GM12878 (cell line): ENCODE data around the gene DUOX1. TPM values are rescaled to one million over a fixed set of nuclear protein-coding genes. Genes with fewer than 3 reads are reported as not detected.

Experiments used
- ATAC-seq: fragments of 200-7000 bp; cut with Tn5 transposase; 3 replicates; pipeline ENCODE4 v1.9.1; 2020; ENCODE audit warnings: mild to moderate bottlenecking, moderate library complexity
- BruUV-seq: library from RNA; stranded (reverse); fragments of 400-500 nt; replicated peaks from 2 replicates; lab custom pipeline; 2021; lab: Mats Ljungman, UMichigan
- CTCF ChIA-PET: fragments of 300-600 bp; sonication (Branson Sonifier 250); formaldehyde crosslinking; extraction: SDS; loops from one replicate; lab custom pipeline; 2021; ENCODE audit warnings: inconsistent platforms; lab: Yijun Ruan, JAX
- POLR2A ChIA-PET: fragments of 350-600 bp; formaldehyde crosslinking; extraction: SDS; loops from one replicate; lab custom pipeline; 2021; ENCODE audit warnings: inconsistent platforms; lab: Charles Lee
- RAD21 ChIA-PET: fragments of 300-600 bp; sonication (Branson Sonifier 250); formaldehyde crosslinking; loops from one replicate; lab custom pipeline; 2023; ENCODE audit warnings: antibody characterized with exemption; ENCODE audit not compliant: unreplicated experiment; lab: Charles Lee
- SMC1A ChIA-PET: fragments of 300-600 bp; sonication (Branson Sonifier 250); formaldehyde crosslinking; loops from one replicate; lab custom pipeline; 2023; ENCODE audit not compliant: unreplicated experiment, uncharacterized antibody; lab: Charles Lee
- DNase-seq: peaks from one replicate; pipeline ENCODE4 v3.0.0-alpha.2; 2011; ENCODE audit warnings: low read depth, low spot score
- FAIRE-seq: peaks from 3 replicates; lab custom pipeline; 2011; peaks lifted over from hg19 to GRCh38; lab: Jason Lieb, UNC
- H2AFZ ChIP-seq: 2 replicates; pipeline ENCODE4 v1.6.0; 2011; ENCODE audit warnings: low read depth, low read length, control low read depth; ENCODE audit not compliant: control insufficient read depth
- H3K27ac ChIP-seq: 2 replicates; pipeline ENCODE4 v1.5.1; 2011; ENCODE audit warnings: control low read depth; ENCODE audit not compliant: control insufficient read depth, insufficient read depth
- H3K27me3 ChIP-seq, 2 experiments: replicated peaks in 1 of 2; 2 replicates each; pipeline versions ENCODE4 v1.6.0 to v1.6.1; 2011; ENCODE audit warnings: low read length in 1 of 2; ENCODE audit not compliant: control insufficient read depth in 2 of 2, insufficient read depth in 2 of 2
- H3K36me3 ChIP-seq, 2 experiments: 2 replicates each; pipeline ENCODE4 v1.5.1; 2011; ENCODE audit warnings: low read length in 1 of 2; ENCODE audit not compliant: control insufficient read depth in 2 of 2, insufficient read depth in 2 of 2
- H3K4me1 ChIP-seq: 2 replicates; pipeline ENCODE4 v1.6.1; 2011; ENCODE audit warnings: mild to moderate bottlenecking, low read length, moderate library complexity, mixed read lengths; ENCODE audit not compliant: control insufficient read depth, insufficient read depth
- H3K4me2 ChIP-seq: 2 replicates; pipeline ENCODE4 v1.6.0; 2011; ENCODE audit warnings: control low read depth; ENCODE audit not compliant: control insufficient read depth, insufficient read depth
- H3K4me3 ChIP-seq: fragments of 200-600 bp; sonication (generic); 2 replicates; pipeline ENCODE4 v1.5.1; 2016
- H3K79me2 ChIP-seq: 2 replicates; pipeline ENCODE4 v1.6.0; 2011; ENCODE audit warnings: low read length; ENCODE audit not compliant: control insufficient read depth, insufficient read depth
- H3K9ac ChIP-seq: 2 replicates; pipeline ENCODE4 v1.8.0; 2011; ENCODE audit warnings: low read length, control low read depth, mixed read lengths; ENCODE audit not compliant: control insufficient read depth, insufficient read depth
- H3K9me3 ChIP-seq: replicated peaks from 3 replicates; pipeline ENCODE4 v1.5.1; 2011; ENCODE audit warnings: mild to moderate bottlenecking, low read length; ENCODE audit not compliant: control insufficient read depth, insufficient read depth
- H4K20me1 ChIP-seq: 2 replicates; pipeline ENCODE4 v1.6.0; 2011; ENCODE audit not compliant: control insufficient read depth, insufficient read depth
- HDAC2 ChIP-seq: fragments of 200-600 bp; sonication (generic); IDR thresholded peaks from 2 replicates; pipeline ENCODE4 v1.6.1; 2017
- IKZF2 ChIP-seq, 2 experiments: fragments of 450-650 bp; IDR thresholded peaks; 2 replicates each; pipeline ENCODE4 v1.6.1; 2017; ENCODE audit warnings: mild to moderate bottlenecking in 2 of 2, moderate library complexity in 2 of 2
- JUNB ChIP-seq: IDR thresholded peaks from 2 replicates; pipeline ENCODE4 v1.6.1; 2016; ENCODE audit warnings: antibody characterized with exemption, mild to moderate bottlenecking
- MLLT1 ChIP-seq: fragments of 450-650 bp; IDR thresholded peaks from 2 replicates; pipeline ENCODE4 v1.6.1; 2016; ENCODE audit warnings: mild to moderate bottlenecking
- NBN ChIP-seq: fragments of 450-650 bp; IDR thresholded peaks from 2 replicates; pipeline ENCODE4 v1.6.1; 2016
- NFYB ChIP-seq: IDR thresholded peaks from 2 replicates; pipeline ENCODE4 v1.6.1; 2011; ENCODE audit warnings: low read depth, mild to moderate bottlenecking, low read length, improper control_type of control experiment, moderate library complexity; ENCODE audit not compliant: insufficient read depth
- POLR2AphosphoS2 ChIP-seq: IDR thresholded peaks from 2 replicates; pipeline ENCODE4 v1.6.1; 2011; ENCODE audit warnings: low read depth, mild to moderate bottlenecking, low read length, improper control_type of control experiment, moderate library complexity
- SMARCA5 ChIP-seq: fragments of 450-650 bp; IDR thresholded peaks from 2 replicates; pipeline ENCODE4 v1.6.1; 2017; ENCODE audit warnings: mild to moderate bottlenecking
- ZNF217 ChIP-seq: fragments of 450-650 bp; IDR thresholded peaks from 2 replicates; pipeline ENCODE4 v1.6.1; 2017; ENCODE audit warnings: antibody characterized with exemption, mild to moderate bottlenecking
- ZNF384 ChIP-seq: IDR thresholded peaks from 2 replicates; pipeline ENCODE4 v1.6.1; 2012; ENCODE audit warnings: low read depth, mild to moderate bottlenecking, low read length, improper control_type of control experiment, borderline replicate concordance
- WGBS: methylation state at CpG from one replicate; pipeline ENCODE4 v1.1.6; 2016; ENCODE audit warnings: low lambda C conversion rate; ENCODE audit not compliant: insufficient replicate concordance, insufficient coverage; ENCODE audit errors: missing lambda C conversion rate; 5-methylcytosine and 5-hydroxymethylcytosine counted together
- in situ Hi-C: fragments of 300-500 bp; cut with MboI; formaldehyde crosslinking; loops from 9 replicates; pipeline ENCODE4 v1.14.3; 2018; ENCODE audit warnings: mixed read lengths
- intact Hi-C: fragments of 100-400 bp; cut with micrococcal nuclease; formaldehyde crosslinking; loops from one replicate; pipeline ENCODE4 v1.14.2; 2022; ENCODE audit not compliant: unreplicated experiment
- polyA plus RNA-seq, 11 experiments: library from polyadenylated mRNA; depleted of rRNA in 4 of 11; unstranded in 6 of 11; stranded (reverse) in 5 of 11; fragments of >200 nt; fragmentation: Nextera tagmentation in 4 of 11; fragmentation: Illumina TruSeq in 1 of 11; extraction: Ambion mirVana in 4 of 11; extraction: Trizol in 1 of 11; gene quantifications; 1 replicate in 1 of 11; 2 replicates in 10 of 11; pipeline versions ENCODE4 v1.2.1 to v1.2.3, GENCODE V29; 2011 to 2016; ENCODE audit warnings: inconsistent platforms in 2 of 11, missing spikeins in 2 of 11, low read depth in 1 of 11
- total RNA-seq, 4 experiments: library from RNA; depleted of rRNA in 3 of 4; stranded (reverse); fragments of >200 nt in 3 of 4; fragmentation: Illumina TruSeq in 1 of 4; extraction: Trizol in 1 of 4; gene quantifications; 2 replicates each; pipeline versions ENCODE4 v1.2.1 to v1.2.3, GENCODE V29; 2013 to 2021

DUOX1 gene
- total and polyA plus RNA-seq, 10 of the 15 experiments (the other 5 are each of a cell fraction or from before 2014, with no cell fraction given), result 0.02 to 2.1 (median 0.26) TPM; not detected in 3

GRCh38 chr15:45141386-45141785, 11.6 kb downstream of the DUOX1 start:
- no peak overlapping the region for H3K9ac ChIP-seq
- no TSS peak for BruUV-seq
- ChIA-PET CTCF (interaction anchor here (1.1 to 1.9 kb wide), 7 partner anchors 10 to 27 kb away, joined by 3 to 6 read pairs (median 4); no protein-coding TSS in a partner anchor), RAD21 (no interaction called here), SMC1A (interaction anchor here (1.4 kb wide), 1 partner anchor 17 kb away, joined by 4 read pairs; no protein-coding TSS in a partner anchor), POLR2A (no interaction called here)
- no peaks in the 10 kb centered on the region for H3K36me3 ChIP-seq
- WGBS, result 7% methylated on average over 5 of the region's 5 CpGs
- no peak overlapping the region for H3K4me3 ChIP-seq
- in situ Hi-C loops (no loop called here), intact Hi-C loops (no loop called here)
- H3K4me2 ChIP-seq, result no peak overlapping the region
- H3K27me3 ChIP-seq, result peaks cover 0 to 2% of the 10 kb centered on the region in 2 experiments; a peak in 1 of 4 replicates
- no peak for ATAC-seq
- no peak for DNase-seq
- H3K4me1 ChIP-seq, result no peaks in the 10 kb centered on the region
- H4K20me1 ChIP-seq, result no peaks in the 10 kb centered on the region
- H2AFZ ChIP-seq, result no peak overlapping the region
- no peaks in the 10 kb centered on the region for H3K79me2 ChIP-seq
- H3K9me3 ChIP-seq, result no peaks in the 10 kb centered on the region
- no peak for TF ChIP-seq ZNF384
- TF ChIP-seq HDAC2, result no peak
- TF ChIP-seq IKZF2 (IDR thresholded peaks at IDR 0.05), result no peak
- no peak for TF ChIP-seq ZNF217
- no peak for TF ChIP-seq POLR2AphosphoS2
- no peak for TF ChIP-seq NBN
- TF ChIP-seq MLLT1, result no peak
- TF ChIP-seq JUNB, result no peak
- TF ChIP-seq NFYB, result no peak
- no peak for TF ChIP-seq SMARCA5
- FAIRE-seq, result no peak
- no peak overlapping the region for H3K27ac ChIP-seq
